ENCODE data around the gene NES.

NES gene

GRCh38 chr1:156684227-156684782, 7.1 kb upstream of the NES start:
- no peak for DNase-seq (ENCODE audit: low read depth in 4 of 4, low spot score in 1 of 4)

DNA sequence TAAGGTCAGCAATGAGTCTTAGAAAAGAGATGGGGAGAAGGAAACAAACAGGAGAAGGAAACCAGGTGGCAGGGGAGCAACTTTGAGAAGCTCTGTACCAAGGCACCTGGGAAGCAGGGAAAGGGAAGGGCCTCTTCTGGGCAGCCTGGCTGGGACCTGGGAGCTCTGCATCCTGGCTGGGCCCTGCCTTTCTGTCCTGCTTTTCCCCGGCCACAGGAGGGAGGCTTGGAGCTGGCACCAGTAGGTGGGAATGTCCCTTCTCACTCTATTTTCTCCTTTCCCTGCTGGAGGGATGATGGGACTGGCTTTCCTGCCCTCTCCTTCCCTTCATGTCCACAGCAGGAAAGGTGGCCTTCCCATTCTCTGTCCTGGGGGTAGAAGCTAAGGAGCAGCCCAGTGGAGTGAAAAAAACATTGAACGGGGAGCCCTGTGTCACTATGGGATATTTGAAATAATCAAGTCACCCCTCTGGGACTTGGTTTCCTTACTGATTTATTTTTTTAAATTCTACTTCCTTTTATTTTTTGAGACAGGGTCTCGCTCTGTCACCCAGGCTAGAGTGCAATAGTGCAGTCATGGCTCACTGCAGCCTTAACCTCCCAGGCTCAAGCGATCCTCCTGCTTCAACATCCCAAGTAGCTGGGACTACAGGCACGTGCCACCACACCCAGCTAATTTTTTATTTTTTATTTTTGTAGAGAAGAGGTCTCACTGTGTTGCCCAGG, 5.1 kb upstream of the NES start:
- DNase-seq (ENCODE audit: low read depth in 4 of 4, low spot score in 1 of 4) = no peak

GRCh38 chr1:156681196-156681960, 4.2 kb upstream of the NES start:
- no peak for DNase-seq (ENCODE audit: low read depth in 4 of 4, low spot score in 1 of 4)

DNA sequence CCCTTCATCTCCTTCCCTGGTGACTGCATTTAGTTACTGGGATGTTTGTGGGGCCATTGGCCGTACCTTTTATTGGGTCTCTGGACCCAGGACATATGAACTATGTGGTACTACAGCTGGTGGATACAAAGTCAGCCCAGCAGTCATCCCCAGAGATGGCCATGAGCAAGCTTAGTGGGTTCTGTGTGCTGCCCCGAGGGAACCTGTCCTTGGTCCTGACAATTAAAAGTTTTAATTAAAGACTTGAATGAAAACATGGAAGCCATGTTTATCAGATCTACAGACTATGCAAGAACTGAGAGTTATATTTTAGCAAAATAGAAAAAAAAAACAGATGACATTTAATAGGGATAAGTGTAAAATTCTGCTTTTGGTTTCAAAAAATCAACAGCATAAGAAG, 2.8 kb upstream of the NES start:
- DNase-seq (ENCODE audit: low read depth in 4 of 4, low spot score in 1 of 4) = no peak

- no peak for DNase-seq (ENCODE audit: low read depth in 4 of 4, low spot score in 1 of 4)
These were observed 699 bp upstream of the NES start for GRCh38 chr1:156677616-156678596.

DNA sequence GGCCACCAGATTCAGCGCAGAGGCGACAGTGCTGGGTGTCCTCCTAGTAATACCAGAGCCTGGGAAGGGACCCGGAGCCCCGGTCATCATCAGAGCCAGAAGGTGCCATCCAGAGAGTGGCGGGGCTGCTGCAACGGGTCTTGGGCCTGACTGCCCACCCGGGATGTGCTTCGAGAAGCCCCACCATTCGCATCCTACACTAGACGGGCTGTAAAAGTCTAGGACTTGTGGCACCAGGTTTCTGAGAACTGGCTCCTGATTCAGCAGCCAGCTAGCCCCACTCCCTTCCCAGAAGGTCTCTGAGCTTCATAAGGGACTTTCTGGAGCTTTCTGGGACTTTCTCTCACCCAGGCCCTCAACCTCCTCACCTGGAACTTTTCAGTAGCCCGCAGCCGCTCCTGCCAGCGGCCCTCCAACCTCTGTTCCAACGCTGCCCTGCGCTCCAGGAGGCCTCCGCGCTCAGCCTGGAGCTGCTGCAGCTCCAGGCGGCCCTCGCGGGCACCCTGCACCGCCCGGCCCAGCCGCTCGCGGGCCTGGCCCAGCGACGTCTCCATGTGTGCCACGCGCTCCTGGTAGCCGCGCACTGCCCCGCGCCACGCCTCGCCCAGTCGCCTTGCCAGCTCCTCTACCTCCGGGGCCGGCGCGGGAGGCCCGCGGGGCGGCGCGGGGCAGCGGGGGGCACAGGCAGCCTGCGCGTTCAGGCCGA, 940 bp downstream of the NES start:
- DNase-seq (ENCODE audit: low read depth in 4 of 4, low spot score in 1 of 4) = no peak

GRCh38 chr1:156675210-156676113, 1.7 kb downstream of the NES start:
- no peak for DNase-seq (ENCODE audit: low read depth in 4 of 4, low spot score in 1 of 4)

- no peak for DNase-seq (ENCODE audit: low read depth in 4 of 4, low spot score in 1 of 4)
These were observed 3.7 kb downstream of the NES start for GRCh38 chr1:156673387-156674121.

DNA sequence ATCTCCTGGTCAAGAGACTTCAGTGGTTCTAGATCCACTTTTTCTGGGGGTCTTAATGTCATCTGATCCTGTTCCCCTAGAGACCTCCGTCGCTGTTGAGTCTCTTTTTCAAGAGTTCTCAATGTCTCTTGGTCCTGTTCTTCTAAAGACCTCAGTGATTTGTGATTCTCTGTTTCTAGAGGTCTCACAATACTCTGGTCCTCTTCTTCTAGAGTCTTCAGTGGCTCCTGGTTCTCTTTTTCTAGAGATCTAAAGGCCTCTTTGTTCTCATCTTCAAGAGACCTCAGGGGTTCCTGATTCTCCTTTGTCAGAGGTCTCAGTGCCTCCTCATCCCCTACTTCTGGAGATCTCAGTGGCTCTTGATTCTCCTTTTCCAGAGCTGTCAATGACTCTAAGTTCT, 5.4 kb downstream of the NES start:
- no peak for DNase-seq (ENCODE audit: low read depth in 4 of 4, low spot score in 1 of 4)

DNA sequence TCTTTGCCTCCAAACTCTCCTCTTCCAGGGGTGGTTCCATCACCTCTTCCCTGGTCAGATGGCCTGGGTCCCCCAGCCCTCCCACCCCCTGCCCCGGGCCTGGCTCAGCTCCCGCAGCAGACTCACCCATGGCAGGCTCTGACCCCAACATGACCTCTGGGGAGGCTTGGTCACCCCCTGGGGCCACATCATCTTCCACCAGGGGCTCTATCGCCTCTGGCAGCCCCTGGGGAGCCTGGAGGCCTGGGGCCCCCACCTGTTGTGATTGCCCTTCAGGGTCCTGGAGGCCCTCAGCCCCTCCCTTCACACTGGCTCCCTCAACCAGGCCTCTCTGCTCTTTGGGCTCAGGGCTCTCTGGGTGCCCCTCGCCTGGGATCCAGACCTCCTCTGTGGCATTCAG, 6.4 kb downstream of the NES start:
- no peak for DNase-seq (ENCODE audit: low read depth in 4 of 4, low spot score in 1 of 4)

GRCh38 chr1:156670359-156670758, 6.8 kb downstream of the NES start:
- DNase-seq (ENCODE audit: low read depth in 4 of 4, low spot score in 1 of 4) = no peak

- no peak for DNase-seq (ENCODE audit: low read depth in 4 of 4, low spot score in 1 of 4)
These were observed 7.4 kb downstream of the NES start for GRCh38 chr1:156669794-156670193.

GRCh38 chr1:156668801-156669637, 8.2 kb downstream of the NES start:
- no peak for DNase-seq (ENCODE audit: low read depth in 4 of 4, low spot score in 1 of 4)

DNA sequence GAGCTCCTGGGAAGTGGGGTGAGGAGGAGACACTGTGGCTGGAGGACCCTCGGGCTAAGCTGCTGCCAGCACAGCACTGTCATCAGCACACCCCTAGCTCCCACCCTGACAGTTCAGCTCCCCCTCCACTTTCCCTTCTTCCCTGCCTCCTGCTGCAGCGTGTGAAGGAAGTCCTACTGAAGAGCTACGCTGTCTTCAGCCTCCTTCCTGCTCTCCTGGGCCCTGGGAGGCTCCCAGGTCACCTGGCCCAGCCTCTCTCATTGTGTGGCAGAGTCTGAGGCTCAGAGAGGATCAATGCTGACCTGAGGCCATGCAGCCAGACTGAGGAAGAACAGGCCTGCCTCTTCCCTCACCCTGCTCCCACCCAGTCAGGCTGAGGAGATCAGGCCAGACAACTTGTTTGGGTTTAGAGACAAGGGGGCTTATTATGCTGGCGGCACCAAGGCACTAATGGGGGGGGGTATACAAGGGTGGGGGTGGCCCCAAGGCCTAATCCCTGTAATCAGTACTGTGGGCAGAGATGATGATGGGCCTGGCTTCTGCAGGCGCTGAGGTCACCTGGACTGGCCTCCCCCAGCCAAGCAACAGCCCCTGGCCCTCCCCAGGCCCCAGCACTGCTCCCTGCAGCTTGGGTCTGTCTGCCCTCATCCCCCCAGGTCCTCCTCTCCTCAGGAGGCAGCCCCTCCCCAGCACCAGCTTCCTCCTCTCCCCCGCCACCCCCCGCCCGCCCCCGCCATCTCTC, 9.1 kb downstream of the NES start:
- no peak for DNase-seq (ENCODE audit: low read depth in 4 of 4, low spot score in 1 of 4)

GRCh38 chr1:156667610-156667967, 9.6 kb downstream of the NES start:
- DNase-seq (ENCODE audit: low read depth in 4 of 4, low spot score in 1 of 4) = no peak

- DNase-seq (ENCODE audit: low read depth in 4 of 4, low spot score in 1 of 4) = no peak
These were observed 10.2 kb downstream of the NES start for GRCh38 chr1:156666862-156667609.

- no peak for DNase-seq (ENCODE audit: low read depth in 4 of 4, low spot score in 1 of 4)
These were observed 11.7 kb downstream of the NES start for GRCh38 chr1:156665539-156665938.

Data from stimulated activated CD4-positive, alpha-beta T cell treated with anti-CD3 and anti-CD28 coated beads, Interleukin-1b, Interleukin-23, amount 100 ng/mL, for 24 hours (primary cell).